ENCODE data around the gene PSMD13.
"Not testable (repeated sequence)": the region's sequence is repeated elsewhere in the genome, so short reads cannot be mapped to it uniquely, and the experiment has no call there.

The PSMD13 gene

GRCh38 chr11:235609-235996 is 1.2 kb upstream of the PSMD13 start:
- Histone ChIP-seq H3K9ac (ENCODE audit: low read length) (peak overlapping the region; percentile 77), H3K27ac (ENCODE audit: low read depth, low read length, poor library complexity, severe bottlenecking) (peak overlapping the region; percentile 25), H2AFZ (ENCODE audit: low read length) (no peak overlapping the region), H3K4me1 (ENCODE audit: insufficient read depth, low read length, severe bottlenecking) (peaks cover 23% of the 10 kb centered on the region), H3K4me2 (ENCODE audit: low read length) (peak overlapping the region; percentile 90), H3K9me2 (ENCODE audit: low read depth, low read length) (no peaks in the 10 kb centered on the region), H3K36me3 (ENCODE audit: insufficient read depth, low read length) (peaks cover 23% of the 10 kb centered on the region), H3K27me3 (ENCODE audit: insufficient read depth, low read length) (no peaks in the 10 kb centered on the region), H4K20me1 (ENCODE audit: insufficient read depth, low read length) (no peaks in the 10 kb centered on the region), H3K4me3 (ENCODE audit: low read depth, low read length, poor library complexity, severe bottlenecking) (peak overlapping the region; percentile 78), H3F3A (ENCODE audit: insufficient read depth, low read length) (no peaks in the 10 kb centered on the region), H3K9me3 (ENCODE audit: low read length) (no peaks in the 10 kb centered on the region), H3K79me2 (ENCODE audit: insufficient read depth, low read length) (peaks cover 32% of the 10 kb centered on the region)
- TF ChIP-seq EZH2 (IDR thresholded peaks at IDR 0.05; ENCODE audit: borderline replicate concordance, low read length): no peak
- no peak for TF ChIP-seq CTCF (IDR thresholded peaks at IDR 0.05; ENCODE audit: low read length)

- peak within 1 kb of the TSS; percentile 100 for H3K4me3 ChIP-seq (ENCODE audit: low read depth, low read length, poor library complexity, severe bottlenecking)
- H3K9me2 ChIP-seq (ENCODE audit: low read depth, low read length): no peaks in the 10 kb centered on the region
- H3K9me3 ChIP-seq (ENCODE audit: low read length): no peaks in the 10 kb centered on the region
- no peaks in the 10 kb centered on the region for H4K20me1 ChIP-seq (ENCODE audit: insufficient read depth, low read length)
- no peaks in the 10 kb centered on the region for H3K27me3 ChIP-seq (ENCODE audit: insufficient read depth, low read length)
- peak within 1 kb of the TSS; percentile 90 for H3K4me2 ChIP-seq (ENCODE audit: low read length)
- H3K79me2 ChIP-seq (ENCODE audit: insufficient read depth, low read length): peaks cover 32% of the 10 kb centered on the region
- H3K27ac ChIP-seq (ENCODE audit: low read depth, low read length, poor library complexity, severe bottlenecking): peak within 1 kb of the TSS; percentile 91
- H2AFZ ChIP-seq (ENCODE audit: low read length): no peak within 1 kb of the TSS
- peak within 1 kb of the TSS; percentile 100 for H3K9ac ChIP-seq (ENCODE audit: low read length)
- peaks cover 26% of the 10 kb centered on the region for H3K36me3 ChIP-seq (ENCODE audit: insufficient read depth, low read length)
- H3K4me1 ChIP-seq (ENCODE audit: insufficient read depth, low read length, severe bottlenecking): peaks cover 23% of the 10 kb centered on the region
- H3F3A ChIP-seq (ENCODE audit: insufficient read depth, low read length): no peaks in the 10 kb centered on the region
- TF ChIP-seq EZH2 (IDR thresholded peaks at IDR 0.05; ENCODE audit: borderline replicate concordance, low read length) (no peak), CTCF (IDR thresholded peaks at IDR 0.05; ENCODE audit: low read length) (no peak)
Measured at GRCh38 chr11:235997-236773, 591 bp upstream of the PSMD13 start, which contains the start of gene SIRT3. SIRT3 (minus strand) TSS chr11:236342; CDS start chr11:236328, 14 bp downstream.

- not testable (repeated sequence) for H3K9me2 ChIP-seq (ENCODE audit: low read depth, low read length); H3K27me3 ChIP-seq (ENCODE audit: insufficient read depth, low read length); H3F3A ChIP-seq (ENCODE audit: insufficient read depth, low read length); H3K9me3 ChIP-seq (ENCODE audit: low read length); H4K20me1 ChIP-seq (ENCODE audit: insufficient read depth, low read length); H2AFZ ChIP-seq (ENCODE audit: low read length); H3K27ac ChIP-seq (ENCODE audit: low read depth, low read length, poor library complexity, severe bottlenecking)
- Histone ChIP-seq H3K4me1 (ENCODE audit: insufficient read depth, low read length, severe bottlenecking) (peaks cover 23% of the 10 kb centered on the region), H3K36me3 (ENCODE audit: insufficient read depth, low read length) (peaks cover 48% of the 10 kb centered on the region), H3K4me2 (ENCODE audit: low read length) (peak overlapping the region; percentile 89), H3K4me3 (ENCODE audit: low read depth, low read length, poor library complexity, severe bottlenecking) (peak overlapping the region; percentile 100), H3K9ac (ENCODE audit: low read length) (peak overlapping the region; percentile 100; the same call in 1 of the 2 replicates), H3K79me2 (ENCODE audit: insufficient read depth, low read length) (peaks cover 32% of the 10 kb centered on the region)
Measured at GRCh38 chr11:238346-238745, 1.6 kb downstream of the PSMD13 start.

GRCh38 chr11:240315-240714 is 3.5 kb downstream of the PSMD13 start:
- Histone ChIP-seq H3K9me2 (ENCODE audit: low read depth, low read length) (no peaks in the 10 kb centered on the region), H3K9ac (ENCODE audit: low read length) (no peak overlapping the region), H3K36me3 (ENCODE audit: insufficient read depth, low read length) (peaks cover 67% of the 10 kb centered on the region), H3K27me3 (ENCODE audit: insufficient read depth, low read length) (no peaks in the 10 kb centered on the region), H2AFZ (ENCODE audit: low read length) (no peak overlapping the region), H3F3A (ENCODE audit: insufficient read depth, low read length) (no peaks in the 10 kb centered on the region), H3K4me2 (ENCODE audit: low read length) (no peak overlapping the region), H3K4me3 (ENCODE audit: low read depth, low read length, poor library complexity, severe bottlenecking) (no peak overlapping the region), H4K20me1 (ENCODE audit: insufficient read depth, low read length) (no peaks in the 10 kb centered on the region), H3K79me2 (ENCODE audit: insufficient read depth, low read length) (peaks cover 32% of the 10 kb centered on the region), H3K27ac (ENCODE audit: low read depth, low read length, poor library complexity, severe bottlenecking) (no peak overlapping the region), H3K4me1 (ENCODE audit: insufficient read depth, low read length, severe bottlenecking) (peaks cover 19% of the 10 kb centered on the region), H3K9me3 (ENCODE audit: low read length) (no peaks in the 10 kb centered on the region)
- TF ChIP-seq CTCF (IDR thresholded peaks at IDR 0.05; ENCODE audit: low read length): no peak
- no peak for TF ChIP-seq EZH2 (IDR thresholded peaks at IDR 0.05; ENCODE audit: borderline replicate concordance, low read length)

Measured in OCI-LY1 (cell line).